DOHH2 (cell line): ENCODE measurements around the gene GJB6.

Source experiments
- EZH2phosphoT487 ChIP-seq: fragments of 200-600 bp; sonication (generic); IDR thresholded peaks from 2 replicates; pipeline ENCODE4 v1.6.1; 2017; ENCODE audit warnings: borderline replicate concordance, mild to moderate bottlenecking, antibody characterized with exemption, low read length, moderate library complexity, mixed read lengths
- TF ChIP-seq, protein P1 (sequence below): fragments of 200-600 bp; sonication (generic); IDR thresholded peaks from one replicate; pipeline ENCODE4 v1.5.1; 2014; ENCODE audit warnings: antibody characterized with exemption, mild to moderate bottlenecking, low read depth, low read length; ENCODE audit not compliant: poor library complexity, severe bottlenecking

DNA sequence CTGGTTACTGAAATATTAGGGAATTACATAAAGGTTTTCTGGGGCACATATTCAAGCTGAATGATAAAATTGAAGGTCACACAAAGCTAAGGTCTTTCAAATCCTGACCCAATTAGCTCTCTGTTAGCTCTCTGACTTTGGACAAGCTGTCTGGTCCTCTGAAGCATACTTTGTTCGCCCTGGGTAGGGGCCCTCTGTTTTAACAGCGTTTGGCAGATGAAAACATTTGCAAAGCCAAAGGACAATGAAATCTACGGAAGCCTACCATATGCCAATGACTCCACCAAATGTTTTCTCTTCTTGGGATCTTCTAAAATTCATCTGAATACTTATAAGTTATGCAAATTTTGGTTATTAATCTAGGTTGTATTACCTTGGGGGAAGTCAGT is 56.7 kb downstream of the GJB6 start:
- TF ChIP-seq, protein P1, sequence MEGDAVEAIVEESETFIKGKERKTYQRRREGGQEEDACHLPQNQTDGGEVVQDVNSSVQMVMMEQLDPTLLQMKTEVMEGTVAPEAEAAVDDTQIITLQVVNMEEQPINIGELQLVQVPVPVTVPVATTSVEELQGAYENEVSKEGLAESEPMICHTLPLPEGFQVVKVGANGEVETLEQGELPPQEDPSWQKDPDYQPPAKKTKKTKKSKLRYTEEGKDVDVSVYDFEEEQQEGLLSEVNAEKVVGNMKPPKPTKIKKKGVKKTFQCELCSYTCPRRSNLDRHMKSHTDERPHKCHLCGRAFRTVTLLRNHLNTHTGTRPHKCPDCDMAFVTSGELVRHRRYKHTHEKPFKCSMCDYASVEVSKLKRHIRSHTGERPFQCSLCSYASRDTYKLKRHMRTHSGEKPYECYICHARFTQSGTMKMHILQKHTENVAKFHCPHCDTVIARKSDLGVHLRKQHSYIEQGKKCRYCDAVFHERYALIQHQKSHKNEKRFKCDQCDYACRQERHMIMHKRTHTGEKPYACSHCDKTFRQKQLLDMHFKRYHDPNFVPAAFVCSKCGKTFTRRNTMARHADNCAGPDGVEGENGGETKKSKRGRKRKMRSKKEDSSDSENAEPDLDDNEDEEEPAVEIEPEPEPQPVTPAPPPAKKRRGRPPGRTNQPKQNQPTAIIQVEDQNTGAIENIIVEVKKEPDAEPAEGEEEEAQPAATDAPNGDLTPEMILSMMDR, result no peak
- TF ChIP-seq EZH2phosphoT487, result no peak
